ENCODE data around the gene KRT31.
"Not testable (repeated sequence)": the region's sequence is repeated elsewhere in the genome, so short reads cannot be mapped to it uniquely, and the experiment has no call there.

The KRT31 gene

DNA sequence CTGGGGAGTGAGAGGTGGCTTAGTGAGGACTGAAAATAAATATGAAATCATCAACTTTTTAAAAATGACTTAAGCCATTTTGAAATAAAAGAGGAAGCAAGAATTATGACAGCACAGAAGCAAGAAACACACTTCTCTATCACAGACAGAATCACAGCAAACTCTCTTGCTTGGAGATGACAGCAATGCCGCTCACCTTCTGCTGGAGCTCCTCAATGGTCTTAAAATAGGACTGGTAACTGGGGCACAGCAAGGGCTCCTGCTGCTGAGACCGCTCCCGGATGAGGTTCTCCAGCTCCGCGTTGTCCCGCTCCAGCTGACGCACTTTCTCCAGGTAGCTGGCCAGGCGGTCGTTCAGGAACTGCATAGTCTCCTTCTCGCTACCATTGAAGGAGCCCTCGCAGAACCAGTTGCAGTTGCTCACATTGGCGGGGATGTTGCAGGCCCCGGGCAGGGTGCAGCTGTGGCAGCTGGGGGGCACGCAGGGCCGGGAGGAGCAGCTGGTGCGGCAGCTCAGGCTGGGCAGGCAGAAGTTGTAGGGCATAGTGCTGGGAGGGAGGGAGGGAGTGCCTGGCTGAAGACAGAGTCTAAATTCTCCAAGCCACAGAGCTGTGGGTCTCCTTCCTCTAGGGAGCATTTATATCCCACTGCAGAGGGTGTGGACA lies at the start of gene KRT31:
TSS of gene KRT31 (minus strand) at position 613 of the 665 bp plus-strand sequence. CDS start at position 544, 69 bp downstream.
- DNase-seq, result no peak

DNA sequence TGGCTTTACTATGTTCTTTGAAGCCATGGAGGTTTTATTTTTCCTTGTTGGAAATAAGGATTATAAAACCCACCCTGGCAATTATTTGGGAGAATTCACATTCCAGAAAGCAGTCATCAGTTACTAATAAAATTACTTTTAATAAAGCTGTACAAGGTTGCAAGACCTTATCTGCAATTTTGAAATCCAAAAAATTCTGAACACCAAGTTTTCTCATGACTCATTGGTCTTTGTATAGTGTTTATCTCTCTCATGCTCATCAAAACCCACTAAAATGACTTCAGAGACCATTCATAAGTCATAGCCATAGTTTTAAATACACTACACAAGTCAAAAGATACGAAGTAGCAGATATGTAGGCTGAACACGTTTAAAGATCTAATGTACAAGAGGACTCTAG lies 49.4 kb upstream of the KRT31 start:
- no peak for DNase-seq

DNA sequence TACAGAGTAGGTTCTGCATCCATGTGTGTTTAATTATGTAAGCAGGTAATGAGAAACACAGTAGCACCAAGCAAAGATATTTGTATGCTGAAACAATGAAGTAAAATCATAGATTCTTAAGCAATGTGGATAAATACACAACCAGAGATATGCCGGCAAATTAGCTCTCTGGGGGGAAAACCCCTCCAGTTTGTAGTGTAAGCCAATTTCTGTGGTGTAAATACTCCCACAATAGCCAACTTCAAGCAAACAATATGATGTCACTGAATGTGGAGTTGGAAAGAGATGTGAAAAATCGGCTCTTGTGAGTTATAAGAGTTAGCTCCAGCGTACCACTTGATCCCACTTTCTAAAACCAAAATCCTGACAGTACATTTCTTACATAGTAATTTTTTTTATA lies 47.2 kb upstream of the KRT31 start:
- peak; percentile 6 for DNase-seq

DNA sequence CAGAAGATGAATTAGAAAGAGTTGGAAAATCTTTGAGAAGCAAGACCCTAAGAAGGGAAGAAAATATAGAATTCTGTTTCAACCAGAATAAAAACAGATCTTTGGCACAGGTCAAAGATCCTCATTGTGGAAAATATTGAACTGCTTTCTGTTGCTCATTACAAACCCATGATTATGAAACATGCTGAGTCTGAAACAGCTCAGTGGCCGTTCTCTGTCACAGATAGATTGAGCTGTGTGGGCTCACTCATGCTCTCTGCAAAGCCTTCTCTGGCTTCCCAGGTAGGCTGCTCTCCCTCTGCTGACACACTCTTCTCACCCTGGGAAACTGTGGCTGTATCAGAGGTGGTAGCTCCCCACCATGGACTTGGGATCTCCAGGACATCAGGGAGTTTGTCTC lies 46.8 kb upstream of the KRT31 start:
- no peak for DNase-seq

DNA sequence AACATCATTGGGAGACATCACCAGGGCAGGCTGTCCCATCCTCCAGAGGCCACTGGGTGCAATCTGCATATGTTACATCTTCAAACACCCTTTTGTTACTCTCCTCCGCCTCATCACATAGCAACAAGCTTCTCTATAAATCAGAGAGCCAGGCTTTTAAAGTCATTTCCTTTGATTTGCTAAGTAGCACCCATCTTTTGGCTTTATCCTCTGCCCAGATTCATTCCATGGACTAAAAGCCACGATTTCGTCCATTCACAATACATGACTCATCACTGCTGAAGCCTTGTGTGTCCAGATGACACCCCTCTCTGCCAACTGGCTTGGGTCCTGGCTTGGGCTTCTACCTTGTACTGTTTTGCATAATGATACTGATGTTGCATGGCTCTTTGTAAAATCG lies 45.3 kb upstream of the KRT31 start:
- no peak for DNase-seq

DNA sequence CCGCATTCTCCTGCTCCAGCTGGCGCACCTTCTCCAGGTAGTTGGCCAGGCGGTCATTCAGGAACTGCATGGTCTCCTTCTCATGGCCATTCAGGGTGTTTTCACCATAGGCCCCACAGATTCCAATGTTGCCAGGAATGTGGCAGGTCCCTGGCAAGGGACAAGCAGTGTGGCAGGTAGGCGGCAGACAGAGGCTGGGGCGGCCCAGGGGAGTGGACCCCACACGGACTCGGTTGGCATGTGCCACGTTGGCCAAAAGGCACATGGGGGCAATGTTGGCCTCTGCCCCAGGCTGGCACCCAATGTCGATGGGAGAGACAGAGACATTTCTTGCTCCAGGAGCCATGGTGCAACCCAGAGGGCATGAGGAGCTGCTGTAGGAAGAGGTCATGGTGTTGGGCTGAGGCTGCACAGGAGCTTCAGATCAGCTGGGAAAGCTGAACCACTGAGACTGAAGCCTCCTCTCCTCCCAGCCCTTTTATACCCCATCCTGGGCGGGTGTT lies 43.2 kb upstream of the KRT31 start, which contains the start of gene KRT38:
TSS of gene KRT38 (minus strand) at position 453 of the 503 bp plus-strand sequence. CDS start at position 391, 62 bp downstream.
- DNase-seq, result no peak

DNA sequence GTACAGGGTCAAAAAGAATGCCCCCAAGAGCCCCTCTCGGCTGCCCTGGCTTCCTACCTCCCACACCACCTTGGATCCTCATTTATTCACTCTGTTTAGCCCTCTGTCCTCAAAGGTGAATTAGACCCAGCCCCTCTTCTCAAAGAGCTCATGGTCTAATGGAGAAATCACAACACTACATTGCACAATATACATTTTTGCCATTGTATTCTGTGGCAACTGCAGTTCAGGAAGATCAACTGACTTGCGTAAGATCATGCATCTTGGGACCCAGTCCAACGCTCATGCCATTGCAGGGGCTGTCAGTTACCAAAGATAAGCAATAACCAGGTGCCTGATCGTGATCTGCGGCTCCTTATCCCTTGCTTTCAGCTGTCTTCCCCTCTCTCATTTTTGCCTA lies 42.0 kb upstream of the KRT31 start:
- no peak for DNase-seq

DNA sequence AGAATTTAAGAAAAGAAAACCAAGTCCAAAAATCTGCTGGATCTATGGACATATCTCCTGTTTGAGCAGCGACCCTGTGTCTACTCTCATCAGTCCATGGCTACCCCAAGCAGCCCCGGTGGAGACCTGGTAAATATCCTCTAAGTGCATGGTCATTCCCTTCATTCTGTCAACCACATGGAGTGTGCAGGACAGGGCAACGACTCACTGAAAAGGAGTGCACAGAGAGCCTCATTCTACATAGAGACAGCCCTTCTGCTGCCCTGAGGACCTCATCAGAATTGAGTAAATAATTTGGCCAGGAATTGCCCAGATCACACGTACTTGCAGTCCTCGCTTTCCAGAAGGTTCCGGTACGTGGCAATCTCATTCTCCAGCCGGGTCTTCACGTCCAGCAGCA lies 40.4 kb upstream of the KRT31 start:
- no peak for DNase-seq

DNA sequence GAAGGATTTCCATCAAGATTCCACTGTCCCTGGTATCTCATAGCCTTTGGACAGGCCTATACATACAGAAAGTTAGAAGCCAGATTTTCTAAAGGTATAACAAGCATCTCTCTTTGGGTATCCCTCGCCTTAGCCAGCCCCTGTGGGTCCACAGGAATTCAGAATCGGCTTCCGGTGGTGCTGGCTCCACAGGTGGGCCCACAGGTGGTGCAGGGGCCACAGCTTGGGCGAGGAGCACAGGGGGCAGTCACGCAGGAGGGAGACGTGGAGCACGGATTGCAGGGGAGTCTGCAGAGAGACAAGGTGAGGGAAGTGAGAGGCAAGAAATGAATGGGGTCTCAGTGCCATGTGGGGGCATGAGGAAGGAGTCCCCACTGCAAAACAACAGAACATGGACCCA lies 39.8 kb upstream of the KRT31 start:
- DNase-seq, result no peak

DNA sequence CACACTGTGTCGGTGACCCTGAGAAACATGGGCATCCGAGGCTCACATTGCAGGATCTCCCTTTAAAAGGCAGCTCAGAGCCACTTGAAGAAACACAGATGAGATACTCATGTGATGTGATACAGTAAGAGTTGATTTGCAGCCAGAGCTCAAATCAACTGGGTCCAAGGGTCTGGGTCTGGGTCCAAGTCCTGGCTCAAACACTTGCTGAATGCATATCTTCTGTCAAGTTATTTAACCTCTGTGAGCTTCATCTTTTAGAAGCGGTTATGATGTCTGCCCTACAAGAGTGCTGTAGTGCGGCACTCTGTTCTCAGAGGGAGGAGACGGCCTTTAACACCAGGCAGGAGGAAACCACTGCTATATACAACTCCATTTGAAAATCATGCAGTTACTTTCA lies 37.0 kb upstream of the KRT31 start:
- DNase-seq, result no peak

DNA sequence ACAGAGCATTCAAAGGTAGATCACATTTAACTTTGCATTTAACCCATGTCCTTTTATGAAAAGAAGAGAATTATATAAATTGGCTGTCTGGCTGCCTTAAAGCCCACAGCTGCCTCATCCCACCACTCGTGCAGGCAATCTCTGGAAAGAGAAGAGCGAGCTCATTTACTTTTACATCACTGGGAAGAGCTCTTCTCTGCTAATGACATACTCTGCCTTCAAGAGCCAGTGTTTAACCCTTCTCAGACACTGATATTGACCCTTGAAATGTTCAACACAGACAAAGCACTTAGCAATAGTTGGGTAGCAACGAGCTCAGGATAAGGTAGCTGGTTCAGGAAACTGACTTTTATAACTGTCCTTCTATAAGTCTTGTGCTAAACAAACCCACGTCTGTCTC lies 36.6 kb upstream of the KRT31 start:
- no peak for DNase-seq

DNA sequence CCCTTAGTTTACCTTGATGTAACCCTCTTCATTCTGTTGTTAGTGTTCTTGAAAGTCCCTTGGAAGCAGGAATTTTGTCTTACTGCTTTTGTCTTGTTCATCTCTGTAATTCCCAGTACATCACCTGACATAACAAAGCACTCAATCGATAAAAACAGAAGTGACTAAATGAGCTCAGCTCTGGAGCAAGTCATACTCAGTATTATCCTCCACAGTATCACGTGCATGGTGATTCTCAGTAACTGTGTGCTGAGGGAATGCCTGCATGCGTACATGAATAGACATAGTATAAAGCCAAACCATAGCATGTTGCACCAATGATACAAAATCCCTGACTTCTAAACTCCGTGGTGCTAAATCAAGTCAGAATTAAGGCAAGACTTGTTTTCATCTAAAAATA lies 36.2 kb upstream of the KRT31 start:
- DNase-seq, result no peak

DNA sequence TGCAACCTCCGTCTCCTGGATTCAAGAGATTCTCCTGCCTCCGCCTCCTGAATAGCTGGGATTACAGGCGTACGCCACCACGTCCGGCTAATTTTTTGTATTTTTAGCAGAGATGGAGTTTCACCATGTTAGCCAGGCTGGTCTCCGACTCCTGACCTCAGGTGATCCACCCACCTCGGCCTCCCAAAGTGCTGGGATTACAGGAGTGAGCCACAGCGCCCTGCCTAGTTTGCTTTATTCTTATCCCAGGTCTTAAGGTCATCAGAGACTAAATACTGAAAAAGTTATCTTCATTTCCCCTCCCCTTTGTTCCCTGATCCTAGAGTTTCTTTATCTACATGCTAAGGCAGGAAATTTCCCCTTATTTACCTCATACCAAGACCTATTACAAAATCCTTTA lies 33.0 kb upstream of the KRT31 start:
- DNase-seq, result not testable (repeated sequence)

DNA sequence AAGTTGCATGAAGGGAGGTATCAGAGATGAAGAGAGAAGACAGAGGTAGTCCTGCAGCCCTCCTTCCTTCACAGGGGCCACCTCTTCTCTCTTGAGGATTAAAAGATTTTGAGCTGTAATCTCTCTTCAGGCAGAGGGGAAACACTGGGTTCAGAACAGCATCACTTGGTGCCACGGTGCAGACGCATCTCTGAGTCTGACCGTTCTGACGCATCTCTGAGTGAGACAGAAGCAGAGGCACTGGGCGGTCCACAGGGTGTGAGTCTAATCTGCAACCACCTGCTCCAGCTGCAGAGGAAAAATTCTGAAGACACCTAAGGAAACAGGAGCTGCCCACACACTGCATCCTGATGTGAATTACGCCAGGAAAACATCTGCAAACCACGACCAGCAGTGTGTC lies 32.3 kb upstream of the KRT31 start:
- no peak for DNase-seq

DNA sequence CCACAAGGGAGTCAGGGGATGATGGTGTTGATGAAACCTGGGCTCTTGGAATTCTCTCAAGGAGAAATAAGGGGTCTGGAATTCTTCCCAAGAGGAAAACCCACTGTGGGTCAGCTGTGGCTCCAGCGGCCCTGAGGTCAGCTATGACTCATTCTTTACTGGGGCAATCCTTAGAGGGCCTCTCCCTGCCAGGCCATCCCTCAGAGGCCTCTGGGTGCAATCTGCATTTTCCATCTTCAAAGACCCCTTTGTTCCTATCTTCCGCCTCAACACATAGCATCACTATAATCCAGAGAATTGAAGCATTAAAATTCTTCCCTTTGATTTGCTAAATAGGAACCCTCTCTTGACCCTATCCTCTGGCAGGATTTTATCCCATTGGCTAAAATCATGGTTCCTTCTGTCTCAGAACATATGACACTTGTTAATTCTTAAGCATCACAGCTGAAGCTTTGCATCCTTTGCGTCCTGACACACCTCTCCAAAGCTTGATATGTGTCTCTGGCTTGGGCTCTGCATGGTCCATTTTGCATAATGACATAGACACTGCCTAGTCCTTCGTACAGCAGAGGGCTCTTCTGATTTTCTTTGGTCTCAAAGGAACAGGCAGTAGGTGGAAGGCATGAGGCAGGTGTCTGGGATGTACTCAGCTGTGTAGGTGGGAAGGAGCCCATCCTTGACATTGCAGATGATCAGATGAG lies 31.3 kb upstream of the KRT31 start:
- no peak for DNase-seq

DNA sequence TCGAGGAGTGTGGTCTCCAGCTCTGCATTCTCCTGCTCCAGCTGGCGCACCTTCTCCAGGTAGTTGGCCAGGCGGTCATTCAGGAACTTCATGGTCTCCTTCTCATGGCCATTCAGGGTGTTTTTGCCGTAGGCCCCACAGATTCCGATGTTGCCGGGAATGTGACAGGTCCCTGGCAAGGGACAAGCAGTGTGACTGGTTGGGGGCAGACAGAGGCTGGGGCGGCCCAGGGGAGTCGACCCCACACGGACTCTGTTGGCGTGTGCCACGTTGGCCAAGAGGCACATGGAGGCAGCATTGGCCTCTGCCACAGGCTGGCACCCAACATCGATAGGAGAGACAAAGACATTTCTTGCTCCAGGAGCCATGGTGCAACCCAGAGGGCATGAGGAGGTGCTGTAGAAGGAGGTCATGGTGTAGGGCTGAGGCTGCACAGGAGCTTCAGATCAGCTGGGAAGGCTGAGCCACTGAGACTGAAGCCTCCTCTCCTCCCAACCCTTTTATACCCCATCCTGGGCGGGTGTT lies 26.8 kb upstream of the KRT31 start, which contains the start of gene KRT37:
TSS of gene KRT37 (minus strand) at position 475 of the 525 bp plus-strand sequence. CDS start at position 413, 62 bp downstream.
- DNase-seq, result no peak

DNA sequence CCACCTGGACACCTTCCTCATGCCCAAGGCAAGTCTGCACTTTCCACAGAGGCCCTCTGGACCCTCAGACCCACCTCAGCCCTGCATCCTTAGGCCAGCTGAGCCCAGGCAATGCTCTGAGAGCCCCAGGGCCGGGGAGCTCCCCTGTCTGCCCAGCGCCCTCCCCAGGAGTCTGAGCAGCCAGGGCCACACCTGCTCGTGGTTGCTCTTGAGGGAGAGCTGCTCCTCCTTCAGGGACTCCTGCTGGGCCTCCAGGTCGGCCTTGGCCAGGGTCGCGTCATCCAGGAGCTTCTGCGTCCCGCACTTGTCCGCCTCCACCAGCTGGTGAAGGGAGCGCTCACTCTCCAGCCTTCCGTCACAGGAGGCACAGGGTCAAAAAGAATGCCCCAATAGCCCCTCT lies 25.2 kb upstream of the KRT31 start:
- DNase-seq, result not testable (repeated sequence)

DNA sequence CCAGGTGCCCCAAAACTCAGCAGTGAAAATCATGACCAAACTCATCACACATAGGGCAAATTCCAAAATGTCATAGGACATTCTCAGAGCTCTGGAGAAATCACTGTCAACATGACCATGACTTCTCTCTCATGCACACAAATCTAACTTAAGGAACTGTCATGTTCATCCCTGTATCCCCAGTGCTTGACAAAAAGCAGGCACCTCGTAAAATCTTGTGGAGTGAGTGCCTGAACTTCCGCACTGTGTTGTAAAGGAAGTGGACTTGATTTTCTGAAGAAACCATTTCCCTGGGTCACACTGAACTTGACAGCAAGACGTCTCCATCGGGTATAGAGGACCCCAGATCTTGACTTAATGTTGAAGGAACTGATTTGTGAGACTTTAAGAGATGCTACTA lies 24.2 kb upstream of the KRT31 start:
- no peak for DNase-seq

DNA sequence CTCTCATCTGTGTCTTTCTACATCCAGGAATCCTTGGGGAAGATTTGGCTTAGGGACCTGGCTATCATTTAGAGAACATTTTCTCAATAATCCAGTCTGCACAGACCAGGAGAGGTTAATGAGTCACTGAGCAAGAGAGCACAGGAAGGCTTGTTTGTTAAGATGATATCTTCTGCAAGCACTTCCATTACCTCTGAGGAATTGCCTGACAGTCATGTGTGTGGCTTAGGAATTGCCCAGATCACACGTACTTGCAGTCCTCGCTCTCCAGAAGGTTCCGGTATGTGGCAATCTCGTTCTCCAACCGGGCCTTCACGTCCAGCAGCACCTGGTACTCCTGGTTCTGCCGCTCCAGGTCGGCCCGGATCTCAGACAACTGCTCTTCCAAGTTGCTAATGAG lies 23.7 kb upstream of the KRT31 start:
- DNase-seq, result no peak

DNA sequence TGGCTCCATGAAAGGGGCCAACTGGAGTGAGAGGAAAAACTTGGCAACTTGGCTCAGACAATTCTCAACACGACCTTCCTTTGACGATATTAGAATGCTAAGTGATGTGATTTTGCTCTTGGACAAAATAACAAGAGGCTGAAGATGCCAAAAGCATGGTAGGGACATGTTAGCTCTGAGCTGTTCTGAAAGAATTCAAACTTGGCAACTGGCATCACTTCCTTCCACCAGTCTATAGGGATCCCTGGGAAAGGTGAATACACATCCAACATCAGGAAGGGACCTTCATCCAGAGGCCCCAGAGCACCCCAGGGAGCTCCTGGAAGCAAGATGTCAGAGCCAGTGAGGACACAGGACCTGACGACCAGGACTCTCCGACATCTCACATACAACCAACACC lies 22.7 kb upstream of the KRT31 start:
- no peak for DNase-seq

DNA sequence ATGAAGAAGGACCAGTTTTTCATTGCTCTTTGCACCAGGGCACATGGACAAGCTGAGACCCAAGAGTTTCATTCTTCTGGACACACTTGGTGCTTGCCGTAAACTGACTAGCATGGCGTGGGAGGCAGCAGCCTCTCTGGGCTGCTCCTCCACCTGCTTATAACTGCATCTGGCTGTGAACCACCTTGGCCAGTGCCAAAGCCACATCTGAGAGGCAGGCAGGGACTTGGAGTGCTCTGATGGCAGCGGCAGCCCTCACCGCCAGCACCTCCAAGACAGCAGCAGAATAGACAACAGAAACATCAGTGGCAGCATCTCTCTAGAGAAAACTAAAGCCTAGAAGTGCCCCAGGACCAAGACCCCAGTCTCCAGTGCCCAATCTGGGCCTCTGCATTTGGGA lies 22.3 kb upstream of the KRT31 start:
- DNase-seq, result no peak

DNA sequence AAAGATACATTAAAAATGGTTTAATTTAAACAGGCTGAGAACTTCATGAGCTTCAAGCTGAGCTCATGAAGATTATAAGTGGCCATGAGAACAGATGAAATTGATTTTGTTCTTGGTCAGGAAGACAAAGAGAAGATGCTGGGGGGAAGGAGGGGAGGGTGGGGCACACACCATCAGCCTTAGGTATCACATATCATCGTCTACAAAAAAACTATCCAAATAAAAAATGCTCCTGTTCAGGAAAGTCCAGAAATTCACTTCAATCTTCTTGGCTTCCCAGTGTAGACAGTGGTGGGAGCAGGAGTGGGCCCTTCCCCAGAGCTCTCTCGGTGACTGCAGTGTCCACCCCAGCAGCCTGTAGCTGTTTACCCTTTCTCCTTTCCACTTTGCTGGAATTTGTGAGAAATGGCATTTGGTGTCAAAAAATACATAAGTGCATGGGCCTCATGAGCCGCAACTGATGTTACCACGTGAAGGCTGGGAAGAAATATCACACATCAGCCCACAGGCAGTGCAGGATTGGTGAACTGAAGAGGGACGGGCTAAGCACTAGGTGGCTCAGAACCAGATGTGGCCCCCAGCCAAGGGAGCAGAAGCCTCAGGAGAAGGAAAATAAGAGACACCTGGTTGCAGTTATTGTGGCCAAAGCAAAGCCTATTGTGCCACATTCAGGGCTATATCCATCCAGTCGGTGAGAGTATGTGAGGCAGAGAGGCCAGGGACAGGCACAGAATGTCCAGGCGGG lies 20.9 kb upstream of the KRT31 start:
- no peak for DNase-seq

DNA sequence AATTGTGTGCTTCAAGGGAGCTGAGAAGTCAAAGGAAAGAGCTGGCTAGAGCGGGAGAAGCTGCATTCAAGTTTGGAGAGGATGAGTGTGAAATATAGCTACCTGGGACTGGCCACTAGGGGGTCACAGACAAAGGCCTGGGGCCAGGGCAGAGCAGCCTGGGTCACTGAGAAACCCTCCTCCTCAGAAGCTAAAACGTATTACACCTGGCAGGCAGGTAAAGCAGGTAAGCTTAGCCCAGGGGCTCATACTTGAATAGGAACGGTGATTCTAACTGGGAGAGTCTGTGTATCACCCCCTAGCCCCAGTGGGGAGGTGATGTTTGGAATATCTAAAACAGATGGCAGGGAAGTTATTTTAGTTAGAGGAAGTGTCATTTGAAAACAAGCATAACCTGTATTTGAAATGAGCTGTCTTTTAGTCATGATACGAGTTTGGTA lies 20.2 kb upstream of the KRT31 start:
- peak; percentile 28 for DNase-seq

Measured in NCI-H69 (cell line).